K562 (cell line): Measurements from ENCODE around the gene DIS3L2. TPM values are rescaled to one million over a fixed set of nuclear protein-coding genes. Genes with fewer than 3 reads are reported as not detected.

Experiments used
- CREM ChIP-seq: IDR thresholded peaks from 2 replicates; pipeline ENCODE4 v1.6.1; 2014; ENCODE audit warnings: antibody characterized with exemption, low read depth
- DEAF1 ChIP-seq: fragments of 450-650 bp; formaldehyde crosslinking; IDR thresholded peaks from 2 replicates; pipeline ENCODE4 v1.4.0; 2020; ENCODE audit warnings: mild to moderate bottlenecking, moderate library complexity
- NFRKB ChIP-seq: fragments of 450-650 bp; IDR thresholded peaks from 2 replicates; pipeline ENCODE4 v1.6.1; 2016; ENCODE audit warnings: low read depth
- PKNOX1 ChIP-seq: fragments of 450-650 bp; IDR thresholded peaks from 2 replicates; pipeline ENCODE4 v1.6.1; 2016
- RAD21 ChIP-seq, 2 experiments: fragments of 250-450 bp in 1 of 2; fragments of 450-650 bp in 1 of 2; sonication (Bioruptor Pico) in 1 of 2; formaldehyde crosslinking in 1 of 2; IDR thresholded peaks in 1 of 2; conservative IDR thresholded peaks in 1 of 2; 2 replicates each; pipeline versions ENCODE4 v1.4.0 to v1.8.0; 2020 to 2022; ENCODE audit warnings: mild to moderate bottlenecking in 2 of 2, moderate library complexity in 1 of 2
- RBM25 ChIP-seq: fragments of 200-400 bp; formaldehyde crosslinking; IDR thresholded peaks from 2 replicates; pipeline ENCODE4 v1.6.1; 2018; ENCODE audit warnings: low read length, low read depth, moderate library complexity; ENCODE audit not compliant: severe bottlenecking
- ZNF24 ChIP-seq: fragments of 450-650 bp; IDR thresholded peaks from 2 replicates; pipeline ENCODE4 v1.6.1; 2016
- ZNF277 ChIP-seq: fragments of 250-450 bp; sonication (Bioruptor Pico); IDR thresholded peaks from 2 replicates; pipeline ENCODE4 v1.8.0; 2022; ENCODE audit warnings: inconsistent platforms, mild to moderate bottlenecking, moderate library complexity, borderline replicate concordance
- polyA plus RNA-seq, 8 experiments: library from polyadenylated mRNA; depleted of rRNA in 4 of 8; stranded (reverse) in 5 of 8; unstranded in 3 of 8; fragments of >200 nt; fragmentation: Nextera tagmentation in 2 of 8; fragmentation: Illumina TruSeq in 1 of 8; extraction: Ambion mirVana in 2 of 8; extraction: Trizol in 1 of 8; gene quantifications; 2 replicates each; pipeline versions ENCODE4 v1.2.1 to v1.2.3, GENCODE V29; 2011 to 2014; ENCODE audit warnings: inconsistent platforms in 1 of 8, missing spikeins in 1 of 8
- total RNA-seq, 7 experiments: library from RNA; depleted of rRNA in 6 of 7; stranded (reverse); fragments of >200 nt in 6 of 7; fragmentation: Illumina TruSeq in 2 of 7; extraction: Trizol in 2 of 7; gene quantifications; 2 replicates each; pipeline versions ENCODE4 v1.2.1 to v1.2.3, GENCODE V29; 2011 to 2021; ENCODE audit warnings: low replicate concordance in 1 of 7

The DIS3L2 gene
- total and polyA plus RNA-seq, 9 of the 15 experiments (the other 6 are each of a cell fraction or from before 2014, with no cell fraction given), result 1.5 to 19.2 (median 11.2) TPM

- TF ChIP-seq RAD21 (CRISPR knock-in tag; conservative IDR thresholded peaks at IDR 0.05 in 1 of 2, IDR thresholded peaks at IDR 0.05 in 1 of 2) (peak; percentile 78 to 81), ZNF24 (no peak), PKNOX1 (no peak), NFRKB (no peak), RBM25 (peak; percentile 89), DEAF1 (CRISPR knock-in tag) (peak; percentile 55; the same call in 1 of the 2 replicates), ZNF277 (CRISPR knock-in tag) (no peak), CREM (no peak)
Measured at GRCh38 chr2:232142049-232142448, 180.5 kb downstream of the DIS3L2 start (continued).
